Aorta (tissue), 5 donors: Measurements from ENCODE around the gene PAM. TPM values are rescaled to one million over a fixed set of nuclear protein-coding genes. Genes with fewer than 3 reads are reported as not detected.

Experiments used
- ATAC-seq: fragments of 200-7000 bp; cut with Tn5 transposase; one replicate; pipeline ENCODE4 v1.9.1; 2022; ENCODE audit warnings: moderate library complexity; ENCODE audit not compliant: low FRiP score
- DNase-seq, 2 donors: peaks; one replicate each; pipeline ENCODE4 v3.0.0-alpha.2; 2020
- H3K27ac ChIP-seq, 2 donors: one replicate each; pipeline ENCODE4 v1.5.1; 2013; ENCODE audit warnings: low read length in 2 of 2, mild to moderate bottlenecking in 2 of 2, moderate library complexity in 2 of 2, control low read depth in 1 of 2, inconsistent platforms in 1 of 2, low read depth in 1 of 2
- H3K27me3 ChIP-seq, 2 donors: one replicate each; pipeline ENCODE4 v1.6.1; 2013; ENCODE audit warnings: control low read depth in 1 of 2, low read length in 1 of 2, mild to moderate bottlenecking in 1 of 2, moderate library complexity in 1 of 2; ENCODE audit not compliant: insufficient read depth in 2 of 2, control insufficient read depth in 1 of 2
- H3K36me3 ChIP-seq, 2 donors: one replicate each; pipeline ENCODE4 v1.6.1; 2013; ENCODE audit warnings: control low read depth in 1 of 2, low read length in 1 of 2, mild to moderate bottlenecking in 1 of 2; ENCODE audit not compliant: insufficient read depth in 2 of 2, control insufficient read depth in 1 of 2
- H3K4me1 ChIP-seq, 2 donors: one replicate each; pipeline ENCODE4 v1.6.1; 2013; ENCODE audit warnings: low read length in 2 of 2, control low read depth in 1 of 2, mild to moderate bottlenecking in 1 of 2, moderate library complexity in 1 of 2; ENCODE audit not compliant: insufficient read depth in 2 of 2, control insufficient read depth in 1 of 2
- H3K4me3 ChIP-seq, 2 donors: one replicate each; pipeline ENCODE4 v1.5.1; 2013; ENCODE audit warnings: low read length in 2 of 2, control low read depth in 1 of 2, mild to moderate bottlenecking in 1 of 2
- H3K9me3 ChIP-seq: one replicate; pipeline ENCODE4 v1.6.1; 2013; ENCODE audit warnings: mild to moderate bottlenecking, low read length; ENCODE audit not compliant: control insufficient read depth
- WGBS, 2 donors: extraction: QIAGEN DNeasy Blood & Tissue Kit; methylation state at CpG; one replicate each; pipeline ENCODE4 v1.1.7; 2013; 5-methylcytosine and 5-hydroxymethylcytosine counted together
- intact Hi-C, 2 donors: fragments of 100-400 bp; cut with DNase I; formaldehyde crosslinking; loops; one replicate each; pipeline versions ENCODE4 v1.14.2 to v1.15.0; 2022
- polyA plus RNA-seq, 2 donors: library from polyadenylated mRNA; stranded (reverse); fragments of 200-250 nt; gene quantifications; one replicate each; pipeline ENCODE4 v1.2.3, GENCODE V29; 2013
- total RNA-seq, 2 donors: library from RNA; stranded (reverse); fragmentation: NEBNext Ultra II Directional; extraction: Animal tissue kit (Norgen Biotek cat#: 25700); gene quantifications; one replicate each; pipeline ENCODE4 v1.2.1, GENCODE V29; 2021
- donor health status: healthy with polysubstance abuse.
- donor health status: Bipolar disorder and iron deficiency.
- donor health status: DM: no; HTN: no; CAD: no.
- donor health status: DM: no; HTN: no; CAD: no.
- donor health status: DM: yes; HTN: yes; CAD: no.

The PAM gene
- total and polyA plus RNA-seq, 4 donors = 382 to 787 (median 620) TPM

DNA sequence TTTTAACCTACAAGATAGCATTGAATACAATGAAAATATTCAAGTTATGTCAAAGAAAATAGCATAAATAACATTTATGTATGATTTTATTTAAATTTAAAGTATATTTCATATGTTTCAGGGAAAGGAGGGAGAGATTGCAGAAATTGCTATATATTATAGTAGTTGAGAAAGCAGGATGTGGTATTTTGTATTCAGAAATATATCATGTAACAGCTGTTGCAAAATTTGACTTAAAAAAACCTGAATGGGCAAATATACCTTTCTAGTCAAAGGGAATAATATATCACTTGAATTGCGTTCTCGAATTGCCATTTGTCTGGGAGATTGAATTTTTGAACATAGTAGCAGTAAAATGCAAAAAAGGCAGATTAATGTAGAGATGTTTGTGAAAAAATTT lies 80.6 kb downstream of the PAM start:
- H3K27ac ChIP-seq = no peak overlapping the region
- H3K27me3 ChIP-seq = no peaks in the 10 kb centered on the region
- H3K36me3 ChIP-seq = no peaks in the 10 kb centered on the region
- no peaks in the 10 kb centered on the region for H3K9me3 ChIP-seq
- WGBS, 2 donors = 84 to 89% methylated on average over 2 of the region's 2 CpGs
- no peak overlapping the region for H3K4me3 ChIP-seq
- intact Hi-C loops = no loop called here
- no peak for ATAC-seq
- peaks cover 3 to 5% of the 10 kb centered on the region in 2 donors for H3K4me1 ChIP-seq
- no peak for DNase-seq

DNA sequence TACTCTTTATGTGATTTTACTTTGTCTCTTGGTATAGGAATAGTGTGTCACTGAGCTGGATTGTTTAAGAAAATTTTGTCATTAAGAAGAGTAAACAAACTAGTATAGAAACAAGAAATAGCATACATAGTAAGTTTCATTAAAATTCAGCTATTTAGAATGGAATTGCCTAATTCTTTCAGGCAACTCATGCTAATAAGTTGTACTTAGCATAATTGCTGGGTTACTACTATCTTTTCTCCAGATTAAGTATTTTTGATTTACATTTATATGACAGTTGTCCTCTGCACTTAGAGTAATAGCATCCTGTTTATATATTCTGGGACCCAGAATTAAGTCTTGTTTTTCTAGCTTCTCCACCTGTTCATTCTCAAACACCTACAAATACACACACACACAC lies 85.9 kb downstream of the PAM start:
- Histone ChIP-seq H3K4me3 (no peak overlapping the region), H3K27me3 (no peaks in the 10 kb centered on the region), H3K9me3 (no peaks in the 10 kb centered on the region), H3K27ac (no peak overlapping the region), H3K4me1 (peaks cover 3 to 11% of the 10 kb centered on the region in 2 donors), H3K36me3 (no peaks in the 10 kb centered on the region)
- intact Hi-C loops = no loop called here
- ATAC-seq (no peak), DNase-seq (no peak)

DNA sequence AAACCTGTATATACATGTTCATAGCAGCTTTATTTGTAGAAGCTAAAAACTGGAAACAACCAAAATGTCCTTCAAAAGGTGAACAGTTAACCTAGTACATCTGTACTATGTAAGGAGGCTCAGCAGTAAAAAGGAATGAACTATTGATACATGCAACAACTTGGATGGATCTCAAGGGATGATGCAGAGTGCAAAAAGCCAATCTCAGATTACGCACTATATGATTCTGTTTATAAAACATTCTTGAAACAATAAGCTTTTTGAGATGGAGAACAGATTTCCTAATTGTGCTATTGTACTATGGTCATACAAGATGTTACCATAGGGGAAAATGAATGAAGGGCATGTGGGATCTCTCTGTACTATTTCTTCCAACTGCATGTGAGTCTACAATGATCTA lies 88.9 kb downstream of the PAM start:
- H3K27me3 ChIP-seq = no peaks in the 10 kb centered on the region
- DNase-seq (no peak), ATAC-seq (no peak)
- no peak overlapping the region for H3K4me3 ChIP-seq
- WGBS, 2 donors = 97 to 99% methylated on average over 1 of the region's 1 CpG
- no peaks in the 10 kb centered on the region for H3K9me3 ChIP-seq
- intact Hi-C loops = no loop called here
- H3K4me1 ChIP-seq = peaks cover 0 to 5% of the 10 kb centered on the region in 2 donors
- H3K36me3 ChIP-seq = no peaks in the 10 kb centered on the region
- no peak overlapping the region for H3K27ac ChIP-seq

DNA sequence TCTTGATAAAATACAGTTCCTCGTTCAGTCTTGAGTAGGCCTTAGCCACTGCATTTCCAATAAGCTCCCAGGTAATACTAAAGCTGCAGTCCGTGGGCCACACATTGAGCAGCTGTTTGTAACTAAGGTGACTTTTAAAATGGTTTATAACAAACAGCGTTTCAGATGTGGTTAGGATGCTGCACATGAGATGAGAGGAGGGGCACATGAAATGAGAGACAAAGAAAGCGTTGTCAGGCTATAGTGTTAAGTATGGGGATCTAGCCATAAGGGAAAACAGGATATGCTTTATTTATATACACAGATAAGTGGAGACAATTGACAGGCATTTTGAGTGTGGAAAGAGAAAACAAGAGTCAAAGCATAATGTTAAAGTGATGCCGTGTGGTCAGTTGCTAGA lies 89.9 kb downstream of the PAM start:
- Histone ChIP-seq H3K27me3 (no peaks in the 10 kb centered on the region), H3K36me3 (no peaks in the 10 kb centered on the region), H3K4me1 (peaks cover 0 to 5% of the 10 kb centered on the region in 2 donors), H3K9me3 (no peaks in the 10 kb centered on the region), H3K4me3 (no peak overlapping the region), H3K27ac (no peak overlapping the region)
- no peak for ATAC-seq
- no peak for DNase-seq
- WGBS, 2 donors = 81 to 86% methylated on average over 5 of the region's 5 CpGs
- intact Hi-C loops = no loop called here

DNA sequence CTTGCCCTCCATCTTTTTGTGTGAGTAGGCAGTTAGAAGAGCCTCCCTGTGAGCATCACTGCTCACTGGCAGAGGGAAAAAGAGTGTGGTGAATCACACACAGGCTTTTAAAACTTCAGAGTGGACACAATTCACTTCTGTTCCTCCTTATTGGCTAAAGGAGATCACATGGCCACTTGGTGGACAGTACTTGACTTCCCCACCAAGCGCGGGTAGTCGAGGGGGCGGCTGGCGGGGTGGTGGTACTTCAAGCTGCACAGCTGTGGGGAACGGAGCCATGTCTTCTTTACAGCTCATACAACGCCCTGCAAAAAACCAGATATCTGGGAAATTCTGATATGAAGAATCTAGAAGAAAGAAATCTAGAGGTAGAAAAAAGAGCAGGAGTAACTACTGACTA lies 95.4 kb downstream of the PAM start:
- no peak for DNase-seq
- Histone ChIP-seq H3K4me3 (no peak overlapping the region), H3K4me1 (no peaks in the 10 kb centered on the region), H3K27me3 (no peaks in the 10 kb centered on the region), H3K9me3 (no peaks in the 10 kb centered on the region), H3K36me3 (no peaks in the 10 kb centered on the region), H3K27ac (no peak overlapping the region)
- 93 to 94% methylated on average over 7 of the region's 7 CpGs for WGBS, 2 donors
- ATAC-seq = no peak
- intact Hi-C loops = no loop called here

DNA sequence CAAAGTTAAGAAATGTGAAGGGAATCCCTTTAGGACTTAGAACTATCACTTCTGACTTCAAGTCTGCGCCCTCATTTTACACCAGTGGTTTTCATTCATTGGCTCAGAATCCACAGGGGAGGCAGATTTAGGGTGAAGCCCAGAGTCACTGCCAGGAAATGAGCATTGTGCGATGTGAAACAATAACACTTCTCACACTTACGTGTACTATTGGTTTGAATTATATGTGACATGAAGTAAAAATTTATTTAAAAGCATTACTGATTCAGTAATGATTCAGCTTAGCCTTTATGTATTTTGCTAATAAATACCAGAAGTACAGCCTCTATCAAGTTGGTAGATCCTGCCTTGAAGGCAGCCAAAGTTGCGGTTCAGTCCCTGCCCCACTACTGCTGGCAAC lies 98.6 kb downstream of the PAM start:
- no peak for ATAC-seq
- Histone ChIP-seq H3K4me1 (no peaks in the 10 kb centered on the region), H3K27me3 (no peaks in the 10 kb centered on the region), H3K36me3 (no peaks in the 10 kb centered on the region), H3K4me3 (no peak overlapping the region), H3K27ac (no peak overlapping the region), H3K9me3 (no peaks in the 10 kb centered on the region)
- no peak for DNase-seq
- WGBS, 2 donors = 91 to 92% methylated on average over 4 of the region's 4 CpGs
- intact Hi-C loops = no loop called here

DNA sequence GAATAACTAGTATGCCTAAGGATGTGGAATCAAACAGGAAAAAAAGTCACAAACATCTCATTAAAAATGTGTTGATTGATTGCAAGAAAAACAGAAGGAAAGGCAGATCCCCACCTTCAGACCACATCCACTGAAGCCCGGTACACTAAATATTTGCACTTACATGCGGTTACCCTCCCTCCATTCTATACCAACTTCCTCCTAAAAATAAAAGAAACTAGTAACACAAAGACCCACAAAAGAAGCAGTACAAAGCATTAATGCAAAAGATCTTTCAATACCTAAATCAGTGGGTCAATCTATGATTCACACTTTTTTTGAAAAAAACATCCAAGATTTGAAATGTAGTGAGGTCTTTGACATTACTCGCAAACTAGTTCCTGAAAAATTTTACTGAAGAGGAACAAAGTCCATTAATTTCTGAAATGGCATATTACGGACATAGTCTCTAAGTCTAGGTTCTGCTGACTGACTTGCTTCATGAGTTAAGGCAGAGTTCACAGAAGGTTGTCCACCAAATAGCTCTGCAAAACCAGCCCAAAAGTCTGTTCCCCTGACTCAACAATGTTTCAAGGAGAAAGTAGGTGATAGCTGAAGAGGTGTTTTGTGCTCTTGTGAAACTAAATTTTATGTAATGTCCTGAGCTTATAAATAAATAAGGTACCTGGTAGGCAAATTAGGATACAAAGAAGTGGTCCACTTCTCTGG lies 100.7 kb downstream of the PAM start:
- Histone ChIP-seq H3K27ac (no peak overlapping the region), H3K4me3 (no peak overlapping the region), H3K4me1 (no peaks in the 10 kb centered on the region), H3K27me3 (no peaks in the 10 kb centered on the region), H3K36me3 (no peaks in the 10 kb centered on the region), H3K9me3 (no peaks in the 10 kb centered on the region)
- 94 to 95% methylated on average over 4 of the region's 4 CpGs for WGBS, 2 donors
- intact Hi-C loops = no loop called here
- ATAC-seq (no peak), DNase-seq (no peak)

DNA sequence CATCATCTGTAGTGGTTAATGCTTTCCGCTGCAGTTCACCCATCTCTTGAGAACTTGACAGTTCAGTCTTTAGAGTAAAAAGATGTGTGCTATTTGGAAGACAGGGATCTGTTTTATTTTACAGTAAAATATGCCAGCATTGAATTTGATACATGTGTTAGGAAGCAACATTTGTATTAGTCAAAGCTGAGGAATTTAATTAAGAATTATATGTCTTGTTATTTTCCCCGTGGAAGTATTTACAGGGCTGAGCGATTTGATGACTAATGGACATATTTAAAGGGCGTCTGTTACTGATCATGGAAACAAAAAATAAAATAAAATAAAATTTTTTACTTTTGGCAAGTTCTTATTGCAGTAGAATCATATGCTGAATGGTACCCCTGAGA lies 101.3 kb downstream of the PAM start:
- WGBS, 2 donors = 76 to 78% methylated on average over 4 of the region's 4 CpGs
- DNase-seq = no peak
- intact Hi-C loops = no loop called here
- no peak for ATAC-seq
- Histone ChIP-seq H3K27me3 (no peaks in the 10 kb centered on the region), H3K4me3 (no peak overlapping the region), H3K4me1 (no peaks in the 10 kb centered on the region), H3K9me3 (no peaks in the 10 kb centered on the region), H3K27ac (no peak overlapping the region), H3K36me3 (no peaks in the 10 kb centered on the region)

DNA sequence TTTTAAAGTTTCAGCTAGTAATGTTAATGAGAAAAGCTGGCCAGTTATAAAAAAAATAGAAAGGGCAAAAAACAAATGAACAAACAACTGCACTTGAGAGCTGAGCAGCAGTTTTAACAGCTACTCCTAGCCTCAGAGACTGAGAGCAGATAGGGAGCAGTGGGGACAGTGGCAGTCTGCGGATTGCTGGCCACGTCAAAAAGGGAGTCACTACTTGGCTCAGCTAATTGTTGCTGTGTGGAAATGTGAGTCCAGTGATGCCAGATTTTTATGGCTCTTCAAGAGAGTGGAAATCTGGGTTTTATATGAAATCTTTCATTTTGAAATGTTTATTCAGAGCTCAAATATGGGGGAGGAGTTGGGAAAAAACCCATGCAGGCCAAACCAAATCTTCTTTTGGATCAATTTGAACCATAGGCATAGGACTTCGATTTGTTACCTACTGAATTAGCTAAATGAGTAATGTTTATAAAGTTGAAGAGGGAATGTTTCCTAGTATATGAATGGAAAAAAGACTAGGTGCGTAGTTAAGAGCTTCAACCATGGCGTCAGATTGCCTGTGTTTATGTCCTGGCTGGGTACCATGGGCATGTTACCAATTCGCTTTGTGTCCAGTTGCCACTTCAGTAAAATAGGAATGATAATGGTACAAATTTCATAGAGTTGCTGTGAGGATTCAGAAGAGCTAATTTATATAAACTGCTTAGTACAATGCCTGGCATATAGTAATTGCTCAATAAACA lies 102.1 kb downstream of the PAM start:
- no peaks in the 10 kb centered on the region for H3K4me1 ChIP-seq
- DNase-seq (peak; percentile 57 to 61), ATAC-seq (peak; percentile 74)
- H3K27ac ChIP-seq = no peak overlapping the region
- no peak overlapping the region for H3K4me3 ChIP-seq
- intact Hi-C loops = no loop called here
- no peaks in the 10 kb centered on the region for H3K27me3 ChIP-seq
- H3K36me3 ChIP-seq = no peaks in the 10 kb centered on the region
- H3K9me3 ChIP-seq = no peaks in the 10 kb centered on the region
- 48 to 63% methylated on average over 6 of the region's 6 CpGs for WGBS, 2 donors
